ENCODE results near the gene FBLN2. TPM values are rescaled to one million over a fixed set of nuclear protein-coding genes. Genes with fewer than 3 reads are reported as not detected.

The FBLN2 gene
- total RNA-seq, 1 donor from 2014 or later: 323 TPM

DNA sequence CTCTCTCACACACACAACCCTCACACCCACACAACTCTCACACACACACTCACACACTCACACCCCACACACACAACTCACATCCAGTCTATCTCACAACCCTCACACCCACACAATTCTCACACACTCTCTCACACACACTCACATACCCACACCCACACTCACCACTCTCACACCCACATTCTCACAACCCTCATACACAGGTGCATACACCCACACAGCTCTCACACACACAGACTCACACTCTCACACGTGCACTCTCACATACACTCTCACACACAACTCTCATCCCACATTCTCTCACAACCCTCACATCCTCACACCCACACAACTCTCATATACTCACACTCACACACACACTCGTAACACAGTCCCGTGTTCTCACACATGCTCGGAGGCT lies 134.4 kb downstream of the FBLN2 start:
- TF ChIP-seq, protein P1, sequence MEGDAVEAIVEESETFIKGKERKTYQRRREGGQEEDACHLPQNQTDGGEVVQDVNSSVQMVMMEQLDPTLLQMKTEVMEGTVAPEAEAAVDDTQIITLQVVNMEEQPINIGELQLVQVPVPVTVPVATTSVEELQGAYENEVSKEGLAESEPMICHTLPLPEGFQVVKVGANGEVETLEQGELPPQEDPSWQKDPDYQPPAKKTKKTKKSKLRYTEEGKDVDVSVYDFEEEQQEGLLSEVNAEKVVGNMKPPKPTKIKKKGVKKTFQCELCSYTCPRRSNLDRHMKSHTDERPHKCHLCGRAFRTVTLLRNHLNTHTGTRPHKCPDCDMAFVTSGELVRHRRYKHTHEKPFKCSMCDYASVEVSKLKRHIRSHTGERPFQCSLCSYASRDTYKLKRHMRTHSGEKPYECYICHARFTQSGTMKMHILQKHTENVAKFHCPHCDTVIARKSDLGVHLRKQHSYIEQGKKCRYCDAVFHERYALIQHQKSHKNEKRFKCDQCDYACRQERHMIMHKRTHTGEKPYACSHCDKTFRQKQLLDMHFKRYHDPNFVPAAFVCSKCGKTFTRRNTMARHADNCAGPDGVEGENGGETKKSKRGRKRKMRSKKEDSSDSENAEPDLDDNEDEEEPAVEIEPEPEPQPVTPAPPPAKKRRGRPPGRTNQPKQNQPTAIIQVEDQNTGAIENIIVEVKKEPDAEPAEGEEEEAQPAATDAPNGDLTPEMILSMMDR (IDR thresholded peaks at IDR 0.05): no peak
- intact Hi-C loops (cut with DNase I): no loop called here
- DNase-seq (ENCODE audit: low spot score in 2 of 2): no peak
- H3K4me3 ChIP-seq: no peak overlapping the region
- no peak overlapping the region for H3K27ac ChIP-seq
- H3K36me3 ChIP-seq: no peaks in the 10 kb centered on the region
- H3K27me3 ChIP-seq: no peaks in the 10 kb centered on the region
- H3K4me1 ChIP-seq: no peaks in the 10 kb centered on the region
- H3K9me3 ChIP-seq: no peaks in the 10 kb centered on the region

DNA sequence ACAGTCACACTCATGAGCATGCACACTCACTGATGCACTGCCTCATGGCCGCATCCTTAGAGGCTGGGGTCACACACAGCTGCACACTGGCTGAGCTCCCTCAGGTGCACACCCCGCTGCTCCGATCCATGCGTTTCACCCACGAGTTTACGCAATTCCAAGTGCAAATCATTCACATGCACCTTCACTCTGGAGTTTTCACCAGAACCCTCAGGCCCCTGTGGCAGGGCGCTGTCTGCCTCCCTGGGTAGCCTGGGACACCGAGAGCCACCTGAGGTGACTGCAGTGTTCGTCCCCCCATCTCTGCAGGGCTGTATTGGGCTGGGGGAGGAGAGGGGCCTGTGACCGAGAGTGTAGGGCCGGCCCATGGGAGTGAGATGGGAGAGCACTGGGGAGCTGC lies 134.8 kb downstream of the FBLN2 start:
- intact Hi-C loops (cut with DNase I): no loop called here
- TF ChIP-seq, protein P1 (IDR thresholded peaks at IDR 0.05): no peak
- Histone ChIP-seq H3K27ac (no peak overlapping the region), H3K27me3 (no peaks in the 10 kb centered on the region), H3K36me3 (no peaks in the 10 kb centered on the region), H3K4me3 (no peak overlapping the region), H3K4me1 (no peaks in the 10 kb centered on the region), H3K9me3 (no peaks in the 10 kb centered on the region)
- no peak for DNase-seq (ENCODE audit: low spot score in 2 of 2)

DNA sequence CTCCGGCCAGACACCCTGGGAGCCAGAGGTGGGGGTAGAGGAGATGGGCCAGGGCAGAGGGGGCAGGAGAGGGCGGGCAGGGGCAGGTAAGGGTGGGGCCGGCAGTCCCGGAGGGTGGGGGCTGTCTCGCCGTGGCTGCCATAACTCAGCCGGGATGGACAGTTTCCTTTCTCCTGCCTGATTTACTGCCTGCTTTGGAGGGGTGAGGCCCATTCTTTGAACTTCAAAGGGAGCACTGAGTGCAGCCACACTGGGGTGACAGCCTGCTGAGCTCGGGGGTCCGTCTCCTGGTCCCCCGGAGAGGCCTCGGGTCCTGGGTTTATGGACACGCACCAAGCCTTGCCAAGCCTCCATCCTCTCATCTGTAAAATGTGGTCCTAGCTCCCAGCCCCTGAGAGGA lies 135.4 kb downstream of the FBLN2 start:
- no peak for DNase-seq (ENCODE audit: low spot score in 2 of 2)
- TF ChIP-seq, protein P1 (IDR thresholded peaks at IDR 0.05): no peak
- intact Hi-C loops (cut with DNase I): no loop called here
- Histone ChIP-seq H3K4me3 (no peak overlapping the region), H3K9me3 (no peaks in the 10 kb centered on the region), H3K36me3 (no peaks in the 10 kb centered on the region), H3K27me3 (no peaks in the 10 kb centered on the region), H3K4me1 (no peaks in the 10 kb centered on the region), H3K27ac (no peak overlapping the region)

DNA sequence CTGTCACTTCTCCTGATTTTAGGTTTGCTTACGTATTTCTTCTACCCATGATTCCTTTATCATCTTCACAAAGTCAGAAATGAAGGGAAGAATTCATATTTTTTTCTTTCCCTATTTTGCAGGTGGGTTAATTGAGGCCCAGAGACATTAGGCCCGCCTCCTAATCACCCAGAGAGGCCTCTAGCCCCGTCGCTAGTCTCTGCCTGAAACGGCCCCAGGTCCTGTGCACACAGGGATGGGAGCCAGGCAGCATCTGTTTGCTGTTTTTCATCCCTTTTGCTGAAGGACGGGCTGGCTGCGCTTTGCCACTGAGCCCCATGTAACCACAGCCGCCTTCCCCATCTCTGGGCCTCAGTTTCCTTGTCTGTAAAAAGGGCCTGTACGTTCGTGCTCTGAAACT lies 135.9 kb downstream of the FBLN2 start:
- no peak overlapping the region for H3K27ac ChIP-seq
- TF ChIP-seq, protein P1 (IDR thresholded peaks at IDR 0.05): no peak
- no peaks in the 10 kb centered on the region for H3K27me3 ChIP-seq
- intact Hi-C loops (cut with DNase I): no loop called here
- H3K9me3 ChIP-seq: no peaks in the 10 kb centered on the region
- no peaks in the 10 kb centered on the region for H3K36me3 ChIP-seq
- H3K4me3 ChIP-seq: no peak overlapping the region
- H3K4me1 ChIP-seq: no peaks in the 10 kb centered on the region
- no peak for DNase-seq (ENCODE audit: low spot score in 2 of 2)

DNA sequence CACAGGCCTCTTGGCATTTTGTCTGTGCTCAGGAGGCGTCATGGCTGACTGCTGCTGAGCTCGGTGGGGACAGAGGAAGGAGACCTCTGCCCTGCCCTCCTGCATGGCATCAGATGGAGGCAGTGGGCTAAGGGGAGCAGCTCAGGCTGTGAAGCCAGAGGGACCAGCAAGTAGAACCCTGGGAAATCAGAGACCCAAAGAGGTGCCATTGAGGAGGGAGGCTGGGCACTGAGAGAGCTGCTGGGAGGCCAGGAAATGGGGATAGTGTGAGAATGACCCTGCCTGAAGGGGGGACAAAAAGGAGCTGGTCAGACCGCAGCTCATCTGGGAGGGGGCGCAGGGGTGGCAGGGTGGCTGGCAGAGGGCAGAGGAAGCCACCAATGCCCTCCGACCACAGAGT lies 136.8 kb downstream of the FBLN2 start:
- Histone ChIP-seq H3K9me3 (no peaks in the 10 kb centered on the region), H3K27me3 (no peaks in the 10 kb centered on the region), H3K36me3 (no peaks in the 10 kb centered on the region), H3K4me3 (no peak overlapping the region), H3K4me1 (no peaks in the 10 kb centered on the region), H3K27ac (no peak overlapping the region)
- no peak for DNase-seq (ENCODE audit: low spot score in 2 of 2)
- TF ChIP-seq, protein P1 (IDR thresholded peaks at IDR 0.05): no peak
- intact Hi-C loops (cut with DNase I): no loop called here
